Ishikawa (cell line): ENCODE results near the gene TRAF4.

ENCODE experiments used
- CEBPB ChIP-seq: IDR thresholded peaks from 2 replicates; pipeline ENCODE4 v1.6.1; 2012
- EGR1 ChIP-seq: IDR thresholded peaks from 2 replicates; pipeline ENCODE4 v1.6.1; 2012
- EP300 ChIP-seq: IDR thresholded peaks from 2 replicates; pipeline ENCODE4 v1.6.1; 2012; ENCODE audit warnings: borderline replicate concordance
- NFIC ChIP-seq: IDR thresholded peaks from 2 replicates; pipeline ENCODE4 v1.6.1; 2012
- TAF1 ChIP-seq: IDR thresholded peaks from 2 replicates; pipeline ENCODE4 v1.6.1; 2012; ENCODE audit warnings: low read depth, mild to moderate bottlenecking
- TEAD4 ChIP-seq: IDR thresholded peaks from 2 replicates; pipeline ENCODE4 v1.6.1; 2012
- YY1 ChIP-seq: IDR thresholded peaks from 2 replicates; pipeline ENCODE4 v1.6.1; 2012; ENCODE audit warnings: low read depth
- ZBTB7A ChIP-seq: IDR thresholded peaks from 2 replicates; pipeline ENCODE4 v1.6.1; 2012; ENCODE audit warnings: low read depth
- TF ChIP-seq, protein P1 (sequence below): IDR thresholded peaks from 2 replicates; pipeline ENCODE4 v1.6.1; 2012
- TF ChIP-seq, protein P2 (sequence below): IDR thresholded peaks from 2 replicates; pipeline ENCODE4 v1.6.1; 2012; ENCODE audit warnings: low read depth, mild to moderate bottlenecking
- TF ChIP-seq, protein P3 (sequence below): IDR thresholded peaks from 2 replicates; pipeline ENCODE4 v1.6.1; 2012

DNA sequence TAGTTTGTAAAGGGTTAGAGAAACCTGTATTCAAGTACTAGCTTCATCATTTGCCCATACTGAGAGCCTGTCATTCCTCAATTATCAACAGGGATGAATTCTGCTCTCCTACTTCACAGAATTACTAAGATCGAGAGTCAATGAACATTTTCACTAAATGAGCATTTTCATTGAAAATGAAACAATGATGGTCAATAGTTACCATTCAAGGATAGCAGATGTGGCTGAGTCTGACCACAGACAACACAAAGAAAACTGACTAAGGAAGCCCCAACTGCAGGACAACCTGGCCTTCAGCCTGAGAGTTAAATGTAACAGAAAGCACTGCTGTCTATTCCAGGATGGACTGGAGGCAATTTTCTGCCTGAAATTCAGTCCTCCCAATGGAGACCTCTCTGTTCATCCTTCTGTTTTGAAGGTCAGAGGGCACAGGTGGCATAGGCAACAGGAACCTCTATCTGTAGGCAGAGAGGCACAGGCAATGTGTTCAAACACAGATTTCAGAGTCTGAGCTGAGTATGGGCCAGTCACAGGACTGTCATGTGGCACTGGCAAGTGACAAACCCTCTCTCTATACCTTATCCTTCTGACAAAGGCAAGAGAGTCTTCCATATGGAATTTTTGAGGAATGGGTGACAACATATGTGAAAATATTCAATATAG, 19.5 kb downstream of the TRAF4 start:
- TF ChIP-seq TEAD4 (no peak), YY1 (no peak), EP300 (no peak), EGR1 (no peak), ZBTB7A (no peak), TAF1 (no peak), CEBPB (no peak), NFIC (no peak)
- TF ChIP-seq, protein P1, sequence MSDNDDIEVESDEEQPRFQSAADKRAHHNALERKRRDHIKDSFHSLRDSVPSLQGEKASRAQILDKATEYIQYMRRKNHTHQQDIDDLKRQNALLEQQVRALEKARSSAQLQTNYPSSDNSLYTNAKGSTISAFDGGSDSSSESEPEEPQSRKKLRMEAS = no peak
- TF ChIP-seq, protein P2, sequence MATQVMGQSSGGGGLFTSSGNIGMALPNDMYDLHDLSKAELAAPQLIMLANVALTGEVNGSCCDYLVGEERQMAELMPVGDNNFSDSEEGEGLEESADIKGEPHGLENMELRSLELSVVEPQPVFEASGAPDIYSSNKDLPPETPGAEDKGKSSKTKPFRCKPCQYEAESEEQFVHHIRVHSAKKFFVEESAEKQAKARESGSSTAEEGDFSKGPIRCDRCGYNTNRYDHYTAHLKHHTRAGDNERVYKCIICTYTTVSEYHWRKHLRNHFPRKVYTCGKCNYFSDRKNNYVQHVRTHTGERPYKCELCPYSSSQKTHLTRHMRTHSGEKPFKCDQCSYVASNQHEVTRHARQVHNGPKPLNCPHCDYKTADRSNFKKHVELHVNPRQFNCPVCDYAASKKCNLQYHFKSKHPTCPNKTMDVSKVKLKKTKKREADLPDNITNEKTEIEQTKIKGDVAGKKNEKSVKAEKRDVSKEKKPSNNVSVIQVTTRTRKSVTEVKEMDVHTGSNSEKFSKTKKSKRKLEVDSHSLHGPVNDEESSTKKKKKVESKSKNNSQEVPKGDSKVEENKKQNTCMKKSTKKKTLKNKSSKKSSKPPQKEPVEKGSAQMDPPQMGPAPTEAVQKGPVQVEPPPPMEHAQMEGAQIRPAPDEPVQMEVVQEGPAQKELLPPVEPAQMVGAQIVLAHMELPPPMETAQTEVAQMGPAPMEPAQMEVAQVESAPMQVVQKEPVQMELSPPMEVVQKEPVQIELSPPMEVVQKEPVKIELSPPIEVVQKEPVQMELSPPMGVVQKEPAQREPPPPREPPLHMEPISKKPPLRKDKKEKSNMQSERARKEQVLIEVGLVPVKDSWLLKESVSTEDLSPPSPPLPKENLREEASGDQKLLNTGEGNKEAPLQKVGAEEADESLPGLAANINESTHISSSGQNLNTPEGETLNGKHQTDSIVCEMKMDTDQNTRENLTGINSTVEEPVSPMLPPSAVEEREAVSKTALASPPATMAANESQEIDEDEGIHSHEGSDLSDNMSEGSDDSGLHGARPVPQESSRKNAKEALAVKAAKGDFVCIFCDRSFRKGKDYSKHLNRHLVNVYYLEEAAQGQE = no peak
- TF ChIP-seq, protein P3, sequence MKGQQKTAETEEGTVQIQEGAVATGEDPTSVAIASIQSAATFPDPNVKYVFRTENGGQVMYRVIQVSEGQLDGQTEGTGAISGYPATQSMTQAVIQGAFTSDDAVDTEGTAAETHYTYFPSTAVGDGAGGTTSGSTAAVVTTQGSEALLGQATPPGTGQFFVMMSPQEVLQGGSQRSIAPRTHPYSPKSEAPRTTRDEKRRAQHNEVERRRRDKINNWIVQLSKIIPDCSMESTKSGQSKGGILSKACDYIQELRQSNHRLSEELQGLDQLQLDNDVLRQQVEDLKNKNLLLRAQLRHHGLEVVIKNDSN = no peak
